Purkinje cell (primary cell): Measurements from ENCODE around the gene NCKAP1. TPM values are rescaled to one million over a fixed set of nuclear protein-coding genes. Genes with fewer than 3 reads are reported as not detected.

Source experiments
- polyA plus RNA-seq: library from polyadenylated mRNA; unstranded; fragments of >200 nt; fragmentation: Nextera tagmentation; gene quantifications from 2 replicates; pipeline ENCODE4 v1.2.1, GENCODE V29; 2014

The NCKAP1 gene
- 155 and 160 TPM in 2 replicates for polyA plus RNA-seq

DNA sequence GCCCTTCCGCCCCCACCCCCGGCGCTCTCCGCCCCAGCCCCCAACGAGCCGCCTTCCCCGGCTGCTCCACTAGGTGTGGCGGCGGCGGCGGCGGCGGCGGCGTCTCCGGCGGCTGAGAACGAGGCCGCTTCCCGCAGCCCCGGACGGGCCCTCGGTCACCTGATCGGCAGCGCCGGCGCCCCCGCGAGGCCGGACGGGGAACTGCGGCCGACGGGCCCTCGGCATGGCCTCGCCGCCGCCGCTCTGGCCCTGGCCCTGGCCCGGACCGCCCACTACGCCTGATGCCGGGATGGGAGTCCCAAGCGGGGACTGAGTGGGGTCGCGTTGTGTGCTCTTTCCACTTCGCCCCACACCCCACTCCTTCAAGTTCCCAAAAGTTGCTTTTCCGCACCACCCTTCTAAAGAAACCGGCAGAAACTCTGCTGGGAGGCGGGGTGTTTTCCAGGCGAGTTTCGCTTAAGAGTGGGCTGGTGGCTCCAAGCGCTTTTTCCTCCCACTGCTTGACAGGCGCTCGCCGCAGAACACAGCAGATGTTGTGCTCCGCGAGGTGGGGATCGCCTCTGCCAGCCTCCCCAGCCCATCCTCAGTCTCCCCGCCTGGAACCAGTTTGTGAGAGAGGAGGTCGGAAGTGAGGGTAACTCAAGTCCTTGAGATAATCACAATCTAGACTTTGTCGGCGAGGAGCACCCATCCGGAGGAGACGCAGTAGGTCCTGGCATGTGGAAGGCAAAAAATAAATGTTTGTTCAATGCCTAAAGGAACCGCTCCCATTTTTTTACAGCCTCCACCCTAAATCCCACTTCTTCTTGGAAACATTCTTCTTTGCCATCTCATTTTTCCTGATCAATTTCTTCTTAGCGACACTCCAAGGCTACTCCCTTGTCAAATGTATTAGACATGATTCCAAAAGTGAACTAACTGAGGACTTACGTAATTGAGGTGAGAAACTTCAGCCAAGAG lies at the start of gene NCKAP1:
NCKAP1 (minus strand) TSS at position 117 of the 960 bp plus-strand sequence. CDS start 358 bp downstream, outside the sequence.

DNA sequence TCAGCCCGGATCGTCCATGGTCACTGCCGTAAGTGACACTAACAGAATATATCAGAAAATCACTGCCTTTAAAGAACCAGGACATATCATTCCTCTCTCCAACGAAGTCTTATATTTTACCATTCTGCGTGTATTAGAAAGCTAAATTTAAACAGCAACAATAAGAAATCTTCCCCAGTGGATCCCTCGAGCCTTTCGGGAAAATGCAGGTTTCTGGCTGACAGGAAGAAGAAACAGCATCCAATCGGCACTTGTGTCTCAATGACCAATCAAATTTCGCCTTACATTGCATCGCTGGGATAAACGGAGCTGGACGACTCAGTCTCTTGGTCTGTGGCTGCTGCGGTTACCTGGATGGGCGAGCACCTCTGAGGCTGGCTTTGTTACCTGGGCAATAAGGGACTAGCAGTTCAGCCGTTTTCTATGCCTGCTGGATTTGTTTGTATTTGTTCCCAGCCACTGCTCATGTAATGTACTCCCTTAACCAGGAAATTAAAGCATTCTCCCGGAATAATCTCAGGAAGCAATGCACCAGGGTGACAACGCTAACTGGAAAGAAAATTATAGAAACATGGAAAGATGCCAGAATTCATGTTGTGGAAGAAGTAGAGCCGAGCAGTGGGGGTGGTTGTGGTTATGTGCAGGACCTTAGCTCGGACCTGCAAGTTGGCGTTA lies 40.3 kb upstream of the NCKAP1 start, which contains the start of gene DUSP19:
DUSP19 (plus strand) TSS at position 284 of the 675 bp plus-strand sequence; CDS start at position 471, 187 bp downstream.

GRCh38 chr2:182866461-182867406 lies 171.5 kb downstream of the NCKAP1 start, which contains the start of gene FRZB:
TSS of gene FRZB (minus strand) at chr2:182866637. CDS start at chr2:182866552, 85 bp downstream.

Other genes with a start within 250 kb of the NCKAP1 start
- 2.3 and 3.0 TPM in 2 replicates for gene FRZB, start 171.8 kb downstream of the NCKAP1 start, polyA plus RNA-seq
- 4.4 and 4.7 TPM in 2 replicates for gene DUSP19, start 40.3 kb upstream of the NCKAP1 start, polyA plus RNA-seq
- gene NUP35, start 86.0 kb upstream of the NCKAP1 start, polyA plus RNA-seq = 25.0 and 34.2 TPM in 2 replicates